ENCODE data around the gene APBB2.
A peak's percentile ranks its signal among the peaks of the same experiment; 100 is the strongest.
"Not testable (repeated sequence)": the region's sequence is repeated elsewhere in the genome, so short reads cannot be mapped to it uniquely, and the experiment has no call there.

APBB2 gene

DNA sequence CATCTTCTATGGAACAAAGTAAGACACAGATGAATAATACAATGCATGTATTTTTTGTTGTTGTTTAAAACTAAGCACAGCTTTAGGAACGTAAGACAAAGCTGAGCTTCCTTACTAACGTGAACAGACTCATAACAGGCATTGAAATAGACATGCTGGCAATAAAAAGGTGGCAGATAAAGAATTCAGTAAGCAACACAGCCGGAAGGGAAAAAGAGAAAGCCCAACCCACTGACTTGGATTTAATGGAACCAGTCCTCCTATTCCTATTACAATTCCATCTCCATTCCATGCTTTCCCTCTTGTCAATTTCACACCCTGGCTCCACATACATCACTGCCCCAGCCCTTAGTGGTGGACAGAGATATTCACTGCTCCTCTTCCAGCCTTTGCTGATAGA, 282.5 kb downstream of the APBB2 start:
- no peak overlapping the region for H3K4me3 ChIP-seq (ENCODE audit: low read depth, low read length)
- CTCF ChIA-PET: interaction anchor here (1.0 to 16.5 kb wide), 6 partner anchors 9 to 327 kb away, joined by 3 to 457 read pairs (median 8); partner anchors contain the start of gene APBB2
- no peak for DNase-seq (ENCODE audit: low read depth, low spot score)
- TF ChIP-seq, protein P1, sequence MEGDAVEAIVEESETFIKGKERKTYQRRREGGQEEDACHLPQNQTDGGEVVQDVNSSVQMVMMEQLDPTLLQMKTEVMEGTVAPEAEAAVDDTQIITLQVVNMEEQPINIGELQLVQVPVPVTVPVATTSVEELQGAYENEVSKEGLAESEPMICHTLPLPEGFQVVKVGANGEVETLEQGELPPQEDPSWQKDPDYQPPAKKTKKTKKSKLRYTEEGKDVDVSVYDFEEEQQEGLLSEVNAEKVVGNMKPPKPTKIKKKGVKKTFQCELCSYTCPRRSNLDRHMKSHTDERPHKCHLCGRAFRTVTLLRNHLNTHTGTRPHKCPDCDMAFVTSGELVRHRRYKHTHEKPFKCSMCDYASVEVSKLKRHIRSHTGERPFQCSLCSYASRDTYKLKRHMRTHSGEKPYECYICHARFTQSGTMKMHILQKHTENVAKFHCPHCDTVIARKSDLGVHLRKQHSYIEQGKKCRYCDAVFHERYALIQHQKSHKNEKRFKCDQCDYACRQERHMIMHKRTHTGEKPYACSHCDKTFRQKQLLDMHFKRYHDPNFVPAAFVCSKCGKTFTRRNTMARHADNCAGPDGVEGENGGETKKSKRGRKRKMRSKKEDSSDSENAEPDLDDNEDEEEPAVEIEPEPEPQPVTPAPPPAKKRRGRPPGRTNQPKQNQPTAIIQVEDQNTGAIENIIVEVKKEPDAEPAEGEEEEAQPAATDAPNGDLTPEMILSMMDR (IDR thresholded peaks at IDR 0.05; ENCODE audit: insufficient read depth, low read length, missing control alignments): no peak
- POLR2A ChIA-PET: no interaction called here

DNA sequence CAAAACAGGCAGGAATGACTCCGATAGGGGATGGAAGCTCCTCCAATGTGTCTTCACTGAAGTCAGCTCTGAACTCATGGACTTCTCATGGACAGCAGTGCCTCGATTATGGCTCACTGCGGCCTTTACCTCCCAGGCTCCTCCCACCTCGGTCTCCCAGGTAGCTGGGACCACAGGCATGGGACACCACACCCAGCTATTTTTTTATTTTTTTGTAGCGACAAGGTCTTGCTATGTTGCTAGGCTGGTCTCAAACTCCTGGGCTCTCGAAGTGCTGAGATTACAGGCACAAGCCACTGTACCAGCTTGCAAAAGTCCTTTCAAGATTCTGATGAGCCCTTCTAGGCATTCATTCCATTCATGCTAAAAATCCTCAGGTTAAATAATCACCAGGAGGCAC, 283.1 kb downstream of the APBB2 start:
- ChIA-PET POLR2A (no interaction called here), CTCF (interaction anchor here (1.0 to 16.5 kb wide), 6 partner anchors 9 to 328 kb away, joined by 3 to 457 read pairs (median 8); partner anchors contain the start of gene APBB2)
- TF ChIP-seq, protein P1 (IDR thresholded peaks at IDR 0.05; ENCODE audit: insufficient read depth, low read length, missing control alignments): no peak
- DNase-seq (ENCODE audit: low read depth, low spot score): no peak
- no peak overlapping the region for H3K4me3 ChIP-seq (ENCODE audit: low read depth, low read length)

DNA sequence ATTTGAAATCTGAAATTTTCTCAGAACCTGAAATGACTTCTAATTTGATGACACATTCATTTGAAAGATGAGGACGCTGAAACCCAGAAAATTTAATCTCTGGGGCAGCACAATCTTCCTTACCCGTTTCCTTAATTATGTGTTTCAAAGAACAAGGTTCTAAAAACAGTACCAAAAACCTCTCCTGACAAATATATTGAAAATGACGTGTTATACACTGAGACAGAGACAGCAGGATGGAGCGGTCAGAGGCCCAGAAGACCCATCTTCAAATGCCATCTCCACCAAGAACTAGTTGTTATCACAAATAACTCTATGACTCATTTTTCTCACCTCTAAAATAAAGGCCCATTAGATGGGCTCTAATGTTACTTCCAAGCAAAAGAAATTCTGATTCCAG, 287.3 kb downstream of the APBB2 start:
- no peak overlapping the region for H3K4me3 ChIP-seq (ENCODE audit: low read depth, low read length)
- no peak for DNase-seq (ENCODE audit: low read depth, low spot score)
- ChIA-PET CTCF (interaction anchor here (0.7 to 16.5 kb wide), 14 partner anchors 12 to 330 kb away, joined by 3 to 457 read pairs (median 10); partner anchors contain the start of genes APBB2 and UCHL1), POLR2A (no interaction called here)
- TF ChIP-seq, protein P1 (IDR thresholded peaks at IDR 0.05; ENCODE audit: insufficient read depth, low read length, missing control alignments): no peak

DNA sequence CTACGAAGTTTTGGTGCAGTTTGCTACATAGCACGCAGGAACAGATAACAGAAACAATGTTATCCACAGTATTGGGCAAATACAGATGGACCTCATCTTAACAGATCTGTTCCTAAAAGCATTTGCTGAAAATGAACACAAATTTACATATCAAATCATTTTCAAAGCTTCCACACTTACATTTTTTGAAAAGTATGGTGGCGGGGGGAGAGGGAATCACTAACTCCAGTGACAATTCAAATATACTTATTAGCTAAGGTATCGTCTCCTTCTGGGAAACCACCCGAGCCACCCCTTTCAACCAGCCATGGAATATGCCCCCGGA, 289.6 kb downstream of the APBB2 start:
- TF ChIP-seq, protein P1 (IDR thresholded peaks at IDR 0.05; ENCODE audit: insufficient read depth, low read length, missing control alignments): no peak
- ChIA-PET CTCF (interaction anchor here (0.6 to 16.5 kb wide), 59 partner anchors 14 to 737 kb away, joined by 3 to 457 read pairs (median 4); partner anchors contain the start of genes APBB2 and UCHL1), POLR2A (interaction anchor here (1.0 kb wide), 1 partner anchor 331 kb away, joined by 4 read pairs; the partner anchor contains the start of gene UCHL1)
- H3K4me3 ChIP-seq (ENCODE audit: low read depth, low read length): no peak overlapping the region
- no peak for DNase-seq (ENCODE audit: low read depth, low spot score)

DNA sequence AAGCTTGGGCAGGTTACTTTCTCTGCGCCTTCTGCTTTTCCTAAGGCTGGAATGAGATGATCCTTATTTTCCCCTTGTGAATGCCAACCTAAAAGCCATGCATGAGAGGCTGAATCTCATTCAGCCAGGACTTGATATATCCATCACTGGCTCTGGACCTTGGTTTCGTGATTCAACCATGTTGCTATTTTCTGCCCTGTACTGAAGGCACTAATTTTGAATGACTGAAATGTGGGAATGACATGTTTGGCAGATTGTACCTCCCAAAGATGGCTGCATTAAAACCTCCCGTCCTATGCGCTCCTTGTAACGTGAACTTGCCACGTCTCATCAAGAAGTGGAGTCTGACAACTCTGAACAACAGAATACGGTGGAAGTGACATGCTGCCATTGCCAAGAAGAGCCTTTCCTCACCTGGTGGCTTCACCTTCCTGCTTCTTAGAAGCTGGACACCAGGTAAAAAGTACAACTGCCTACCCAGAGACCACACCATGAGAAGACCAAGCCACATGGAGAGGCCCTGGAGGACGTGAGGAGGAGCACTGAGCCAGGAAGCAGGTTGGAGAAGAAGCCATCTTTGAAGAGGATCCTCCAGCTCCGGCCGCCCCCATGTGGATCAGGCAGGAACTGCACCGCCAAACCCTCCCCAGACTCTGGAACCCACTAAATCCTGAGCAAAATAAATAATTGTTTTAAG, 290.1 kb downstream of the APBB2 start:
- DNase-seq (ENCODE audit: low read depth, low spot score): no peak
- ChIA-PET CTCF (interaction anchor here (0.6 to 16.5 kb wide), 58 partner anchors 15 to 721 kb away, joined by 3 to 457 read pairs (median 4); partner anchors contain the start of genes APBB2 and UCHL1), POLR2A (interaction anchor here (1.0 kb wide), 1 partner anchor 332 kb away, joined by 4 read pairs; the partner anchor contains the start of gene UCHL1)
- TF ChIP-seq, protein P1 (IDR thresholded peaks at IDR 0.05; ENCODE audit: insufficient read depth, low read length, missing control alignments): peak; percentile 96
- H3K4me3 ChIP-seq (ENCODE audit: low read depth, low read length): no peak overlapping the region

DNA sequence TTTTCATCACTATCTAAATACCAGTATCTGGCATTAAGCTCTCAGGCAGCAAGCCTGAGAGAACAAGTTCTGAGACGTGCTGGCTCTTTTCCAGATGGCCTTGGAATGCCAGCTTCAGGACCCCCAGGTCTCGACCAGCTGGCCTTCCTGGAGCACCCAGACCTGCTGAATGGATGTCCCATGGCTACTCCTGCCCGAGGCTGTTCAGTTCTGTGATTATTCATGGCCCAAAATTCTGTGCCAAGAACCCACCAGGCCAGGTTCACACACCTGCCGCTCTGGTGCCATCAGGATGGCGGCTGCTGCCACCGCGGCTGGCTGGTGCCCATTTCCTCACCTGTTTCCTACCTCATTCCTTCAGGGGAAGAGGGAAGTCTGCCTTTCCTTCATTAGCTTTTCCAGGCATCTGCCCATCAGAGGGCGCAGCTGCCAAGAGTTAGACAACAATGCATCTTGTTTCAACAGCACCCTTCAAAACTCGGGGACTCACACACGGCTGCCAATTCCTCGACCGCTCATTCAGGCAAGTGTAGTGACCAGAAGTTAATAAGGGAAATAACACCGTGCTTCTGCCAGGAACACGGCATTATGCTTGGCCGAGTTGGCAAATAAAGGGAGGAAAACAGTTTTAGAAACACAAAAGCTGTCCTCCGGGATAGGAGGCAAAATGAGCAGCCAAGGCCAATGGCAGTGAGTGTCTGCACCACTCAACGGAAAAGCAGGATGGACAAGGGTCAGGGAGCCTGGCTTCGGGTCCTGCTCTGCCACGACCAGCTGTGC, 290.8 kb downstream of the APBB2 start:
- POLR2A ChIA-PET: no interaction called here
- no peak overlapping the region for H3K4me3 ChIP-seq (ENCODE audit: low read depth, low read length)
- TF ChIP-seq, protein P1 (IDR thresholded peaks at IDR 0.05; ENCODE audit: insufficient read depth, low read length, missing control alignments): no peak
- CTCF ChIA-PET: interaction anchor here (0.8 to 16.5 kb wide), 31 partner anchors 8 to 722 kb away, joined by 3 to 457 read pairs (median 6); partner anchors contain the start of genes APBB2 and UCHL1
- no peak for DNase-seq (ENCODE audit: low read depth, low spot score)

DNA sequence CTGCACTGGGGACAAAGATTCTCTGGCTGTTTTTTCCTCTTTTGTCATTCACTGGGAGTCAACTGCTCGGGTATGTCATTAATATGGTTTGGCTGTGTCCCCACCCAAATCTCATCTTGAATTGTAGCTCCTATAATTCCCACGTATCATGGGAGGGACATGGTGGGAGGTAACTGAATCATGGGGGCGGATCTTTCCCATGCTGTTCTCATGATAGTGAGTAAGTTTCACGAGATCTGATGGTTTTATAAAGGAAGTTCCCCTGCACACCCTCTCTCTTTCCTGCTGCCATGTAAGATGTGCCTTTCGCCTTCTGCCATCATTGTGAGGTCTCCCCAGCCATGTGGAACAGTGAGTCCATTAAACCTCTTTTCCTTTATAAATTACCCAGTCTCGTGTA, 294.4 kb downstream of the APBB2 start:
- DNase-seq (ENCODE audit: low read depth, low spot score); POLR2A ChIA-PET: not testable (repeated sequence)
- CTCF ChIA-PET: interaction anchor here (2.9 to 28.7 kb wide), 4 partner anchors 4 to 294 kb away, joined by 10 to 457 read pairs (median 396); partner anchors contain the start of gene APBB2

More for the DNA sequence above, 294.4 kb downstream of the APBB2 start:
- H3K4me3 ChIP-seq (ENCODE audit: low read depth, low read length): not testable (repeated sequence)
